Gastrocnemius medialis (tissue), 4 donors: ENCODE measurements around the gene SEC24B.

ENCODE experiments used
- CTCF ChIP-seq, 5 experiments: fragments of 450-650 bp in 3 of 5; fragments of 200-600 bp in 2 of 5; sonication (generic) in 2 of 5; IDR thresholded peaks in 4 of 5; conservative IDR thresholded peaks in 1 of 5; 1 replicate in 4 of 5; 2 replicates in 1 of 5; pipeline ENCODE4 v1.5.1; 2016 to 2019; ENCODE audit warnings: antibody characterized with exemption in 5 of 5, mild to moderate bottlenecking in 3 of 5, moderate library complexity in 3 of 5
- POLR2A ChIP-seq, 2 donors: fragments of 450-650 bp; IDR thresholded peaks; one replicate each; pipeline ENCODE4 v1.6.1; 2017; ENCODE audit warnings: antibody characterized with exemption in 2 of 2, mild to moderate bottlenecking in 2 of 2, moderate library complexity in 2 of 2

- no peak for TF ChIP-seq CTCF (IDR thresholded peaks at IDR 0.05 in 4 of 5, conservative IDR thresholded peaks at IDR 0.05 in 1 of 5)
- no peak for TF ChIP-seq POLR2A (IDR thresholded peaks at IDR 0.05)
Measured at GRCh38 chr4:109532182-109532581, 98.6 kb downstream of the SEC24B start.
